Gastroesophageal sphincter (tissue), 4 donors: Measurements from ENCODE around the gene MTA3. TPM values are rescaled to one million over a fixed set of nuclear protein-coding genes. Genes with fewer than 3 reads are reported as not detected.

ENCODE experiments used
- ATAC-seq: fragments of 150-250 bp; one replicate; pipeline ENCODE4 v1.9.1; 2016; ENCODE audit warnings: mild to moderate bottlenecking, moderate library complexity
- H3K27ac ChIP-seq, 4 donors: fragments of 200-600 bp; sonication (generic) in 3 of 4; 1 replicate in 3 of 4; 2 replicates in 1 of 4; pipeline ENCODE4 v1.5.1; 2016 to 2019
- H3K27me3 ChIP-seq: fragments of 200-600 bp; sonication (generic); one replicate; pipeline ENCODE4 v1.5.1; 2019
- H3K36me3 ChIP-seq, 2 donors: fragments of 200-600 bp; sonication (generic); one replicate each; pipeline ENCODE4 v1.5.1; 2019; ENCODE audit warnings: control low read depth in 1 of 2
- H3K4me1 ChIP-seq, 3 donors: fragments of 200-600 bp; sonication (generic); 1 replicate in 2 of 3; 2 replicates in 1 of 3; pipeline ENCODE4 v1.5.1; 2016 to 2019; ENCODE audit warnings: control low read depth in 2 of 3
- H3K4me3 ChIP-seq, 2 donors: fragments of 200-600 bp; sonication (generic); one replicate each; pipeline ENCODE4 v1.5.1; 2019; ENCODE audit warnings: mild to moderate bottlenecking in 1 of 2, moderate library complexity in 1 of 2
- H3K9me3 ChIP-seq, 3 donors: fragments of 200-600 bp; sonication (generic); one replicate each; pipeline ENCODE4 v1.5.1; 2017 to 2019; ENCODE audit warnings: control low read depth in 2 of 3
- CTCF ChIP-seq, 4 experiments: fragments of 200-600 bp in 2 of 4; fragments of 450-650 bp in 2 of 4; sonication (generic) in 1 of 4; IDR thresholded peaks; one replicate each; pipeline ENCODE4 v1.5.1; 2017 to 2019; ENCODE audit warnings: antibody characterized with exemption in 4 of 4, mild to moderate bottlenecking in 2 of 4, moderate library complexity in 2 of 4
- EP300 ChIP-seq: sonication (generic); formaldehyde crosslinking; IDR thresholded peaks from one replicate; pipeline ENCODE4 v1.6.1; 2017; ENCODE audit warnings: antibody characterized with exemption, mild to moderate bottlenecking
- POLR2A ChIP-seq, 2 donors: fragments of 450-650 bp; IDR thresholded peaks; one replicate each; pipeline ENCODE4 v1.6.1; 2017; ENCODE audit warnings: antibody characterized with exemption in 2 of 2, mild to moderate bottlenecking in 2 of 2, moderate library complexity in 1 of 2
- POLR2AphosphoS5 ChIP-seq: sonication (generic); formaldehyde crosslinking; IDR thresholded peaks from one replicate; pipeline ENCODE4 v1.6.1; 2017; ENCODE audit warnings: antibody characterized with exemption
- WGBS, 2 donors: methylation state at CpG; one replicate each; pipeline ENCODE4 v1.1.5; 2018; ENCODE audit warnings: low coverage in 1 of 2; 5-methylcytosine and 5-hydroxymethylcytosine counted together
- total RNA-seq, 4 donors: library from RNA; depleted of rRNA; stranded (reverse); fragments of >200 nt; gene quantifications; one replicate each; pipeline ENCODE4 v1.1.0, GENCODE V29; 2016

Gene MTA3
- total RNA-seq, 4 donors from 2014 or later, result 22.7 to 56.2 (median 29.3) TPM

- H3K27me3 ChIP-seq, result no peaks in the 10 kb centered on the region
- no peaks in the 10 kb centered on the region for H3K9me3 ChIP-seq
- WGBS, 2 donors, result 87 to 91% methylated on average over 16 to 21 of the region's 27 CpGs
- H3K4me3 ChIP-seq, result no peak overlapping the region
- TF ChIP-seq CTCF (IDR thresholded peaks at IDR 0.05) (no peak), POLR2A (IDR thresholded peaks at IDR 0.05) (no peak), EP300 (no peak), POLR2AphosphoS5 (no peak)
- H3K36me3 ChIP-seq, result no peaks in the 10 kb centered on the region
- ATAC-seq, result no peak
- H3K27ac ChIP-seq, result no peak overlapping the region
- H3K4me1 ChIP-seq, result no peaks in the 10 kb centered on the region
Measured at GRCh38 chr2:42547446-42548295, 20.8 kb upstream of the MTA3 start.

- 94 to 100% methylated on average over 6 of the region's 6 CpGs for WGBS, 2 donors
- Histone ChIP-seq H3K4me3 (no peak overlapping the region), H3K4me1 (no peaks in the 10 kb centered on the region), H3K9me3 (no peaks in the 10 kb centered on the region), H3K27me3 (no peaks in the 10 kb centered on the region), H3K36me3 (no peaks in the 10 kb centered on the region), H3K27ac (no peak overlapping the region)
- TF ChIP-seq EP300 (no peak), POLR2AphosphoS5 (no peak), POLR2A (IDR thresholded peaks at IDR 0.05) (no peak), CTCF (IDR thresholded peaks at IDR 0.05) (no peak)
- no peak for ATAC-seq
Measured at GRCh38 chr2:42550870-42551269, 17.6 kb upstream of the MTA3 start.

- Histone ChIP-seq H3K9me3 (no peaks in the 10 kb centered on the region), H3K27ac (no peak overlapping the region), H3K36me3 (no peaks in the 10 kb centered on the region), H3K27me3 (no peaks in the 10 kb centered on the region), H3K4me3 (no peak overlapping the region), H3K4me1 (no peaks in the 10 kb centered on the region)
- TF ChIP-seq CTCF (IDR thresholded peaks at IDR 0.05) (no peak), POLR2AphosphoS5 (no peak), POLR2A (IDR thresholded peaks at IDR 0.05) (no peak), EP300 (no peak)
- no peak for ATAC-seq
- 43 to 46% methylated on average over 1 of the region's 1 CpG for WGBS, 2 donors
Measured at GRCh38 chr2:42554392-42554791, 14.0 kb upstream of the MTA3 start.

GRCh38 chr2:42556315-42556890 lies 12.0 kb upstream of the MTA3 start:
- Histone ChIP-seq H3K36me3 (no peaks in the 10 kb centered on the region), H3K9me3 (no peaks in the 10 kb centered on the region), H3K4me1 (no peaks in the 10 kb centered on the region), H3K4me3 (no peak overlapping the region), H3K27me3 (no peaks in the 10 kb centered on the region), H3K27ac (no peak overlapping the region)
- no peak for ATAC-seq
- 49 to 60% methylated on average over 2 to 5 of the region's 6 CpGs for WGBS, 2 donors
- TF ChIP-seq CTCF (IDR thresholded peaks at IDR 0.05) (no peak), EP300 (no peak), POLR2A (IDR thresholded peaks at IDR 0.05) (no peak), POLR2AphosphoS5 (no peak)

- ATAC-seq, result no peak
- H3K27ac ChIP-seq, result no peak overlapping the region
- no peak overlapping the region for H3K4me3 ChIP-seq
- no peaks in the 10 kb centered on the region for H3K9me3 ChIP-seq
- TF ChIP-seq EP300 (no peak), POLR2AphosphoS5 (no peak), POLR2A (IDR thresholded peaks at IDR 0.05) (no peak), CTCF (IDR thresholded peaks at IDR 0.05) (no peak)
- H3K4me1 ChIP-seq, result no peaks in the 10 kb centered on the region
- no peaks in the 10 kb centered on the region for H3K36me3 ChIP-seq
- WGBS, 2 donors, result 48% methylated on average over 4 to 5 of the region's 5 CpGs
- no peaks in the 10 kb centered on the region for H3K27me3 ChIP-seq
Measured at GRCh38 chr2:42557306-42557705, 11.1 kb upstream of the MTA3 start.
